H1 (cell line): ENCODE data around the gene PMM1. TPM values are rescaled to one million over a fixed set of nuclear protein-coding genes. Genes with fewer than 3 reads are reported as not detected.

Source experiments
- CTCF ChIA-PET: fragments of 300-600 bp; sonication (Branson Sonifier 250); formaldehyde crosslinking; loops from one replicate; lab custom pipeline; 2021; ENCODE audit not compliant: partially characterized antibody; lab: Charles Lee
- POLR2A ChIA-PET: fragments of 300-600 bp; sonication (Branson Sonifier 250); formaldehyde crosslinking; loops from one replicate; lab custom pipeline; 2021; ENCODE audit warnings: inconsistent platforms; ENCODE audit not compliant: partially characterized antibody; lab: Charles Lee
- DNase-seq, 2 experiments: peaks; one replicate each; pipeline versions ENCODE4 v3.0.0 to v3.0.0-alpha.2; 2010 to 2022; ENCODE audit warnings: low spot score in 2 of 2, low read depth in 1 of 2, mixed read lengths in 1 of 2
- FAIRE-seq: peaks from 2 replicates; lab custom pipeline; 2011; peaks lifted over from hg19 to GRCh38; lab: Jason Lieb, UNC
- H2AFZ ChIP-seq: 2 replicates; pipeline ENCODE4 v1.8.1; 2012; ENCODE audit warnings: low read length, inconsistent platforms
- H2AK5ac ChIP-seq: 2 replicates; pipeline ENCODE4 v1.6.1; 2013; ENCODE audit warnings: low read depth, low read length
- H2BK120ac ChIP-seq: replicated peaks from 2 replicates; pipeline ENCODE3; 2013; ENCODE audit warnings: low read depth, low read length, inconsistent platforms
- H2BK12ac ChIP-seq: 2 replicates; pipeline ENCODE4 v1.6.1; 2013; ENCODE audit warnings: low read depth, low read length
- H2BK15ac ChIP-seq: 2 replicates; pipeline ENCODE4 v1.6.1; 2013; ENCODE audit warnings: low read length
- H2BK20ac ChIP-seq: 2 replicates; pipeline ENCODE4 v1.6.1; 2013; ENCODE audit warnings: low read length
- H2BK5ac ChIP-seq: 2 replicates; pipeline ENCODE4 v1.6.1; 2013; ENCODE audit warnings: low read depth, low read length
- H3K14ac ChIP-seq: 2 replicates; pipeline ENCODE4 v1.6.1; 2013; ENCODE audit warnings: inconsistent platforms; ENCODE audit not compliant: insufficient read length
- H3K18ac ChIP-seq: 2 replicates; pipeline ENCODE4 v1.6.1; 2013; ENCODE audit warnings: low read length; ENCODE audit errors: extremely low read depth
- H3K23ac ChIP-seq: 2 replicates; pipeline ENCODE4 v1.6.1; 2013; ENCODE audit warnings: inconsistent platforms; ENCODE audit not compliant: insufficient read length
- H3K23me2 ChIP-seq: 2 replicates; pipeline ENCODE4 v1.6.1; 2013; ENCODE audit warnings: low read depth, low read length
- H3K27ac ChIP-seq: 2 replicates; pipeline ENCODE4 v1.6.1; 2011; ENCODE audit warnings: low read depth, low read length, inconsistent platforms
- H3K27me3 ChIP-seq, 4 experiments: replicated peaks in 1 of 4; 1 replicate in 1 of 4; 2 replicates in 3 of 4; pipeline versions ENCODE4 v1.6.1 to v1.8.1; 2011 to 2013; ENCODE audit warnings: low read length in 3 of 4, mild to moderate bottlenecking in 3 of 4, inconsistent platforms in 2 of 4, mixed read lengths in 2 of 4, moderate library complexity in 1 of 4; ENCODE audit not compliant: control insufficient read depth in 3 of 4, insufficient read depth in 3 of 4; ENCODE audit errors: extremely low read depth in 1 of 4
- H3K36me3 ChIP-seq, 4 experiments: 2 replicates each; pipeline versions ENCODE4 v1.6.1 to v1.8.1; 2011 to 2013; ENCODE audit warnings: mild to moderate bottlenecking in 4 of 4, low read length in 3 of 4, moderate library complexity in 2 of 4, control low read depth in 1 of 4, inconsistent platforms in 1 of 4; ENCODE audit not compliant: insufficient read depth in 4 of 4, control insufficient read depth in 2 of 4
- H3K4ac ChIP-seq: replicated peaks from 2 replicates; pipeline ENCODE3; 2013; ENCODE audit warnings: low read length, low read depth, mixed read lengths, inconsistent platforms; ENCODE audit not compliant: insufficient read length
- H3K4me1 ChIP-seq, 4 experiments: replicated peaks in 1 of 4; 1 replicate in 1 of 4; 2 replicates in 3 of 4; pipeline versions ENCODE4 v1.6.1 to v1.8.1; 2011 to 2013; ENCODE audit warnings: low read length in 3 of 4, inconsistent platforms in 2 of 4, mixed read lengths in 1 of 4; ENCODE audit not compliant: insufficient read depth in 4 of 4, control insufficient read depth in 3 of 4
- H3K4me2 ChIP-seq, 2 experiments: 2 replicates each; pipeline versions ENCODE4 v1.6.1 to v1.8.1; 2011 to 2013; ENCODE audit warnings: low read depth in 2 of 2, low read length in 2 of 2, control low read depth in 1 of 2, inconsistent platforms in 1 of 2, mild to moderate bottlenecking in 1 of 2; ENCODE audit not compliant: insufficient read depth in 1 of 2
- H3K4me3 ChIP-seq, 4 experiments: fragments of 200-600, 300-600 bp in 1 of 4; sonication (generic), shearing (Covaris generic), sonication (Bioruptor Twin) in 1 of 4; 2 replicates each; pipeline versions ENCODE4 v1.5.1 to v1.8.1; 2011 to 2016; ENCODE audit warnings: low read length in 4 of 4, low read depth in 3 of 4, control low read depth in 2 of 4, inconsistent platforms in 2 of 4, mild to moderate bottlenecking in 2 of 4, mixed read lengths in 1 of 4, moderate library complexity in 1 of 4; ENCODE audit not compliant: insufficient read depth in 2 of 4; ENCODE audit errors: extremely low read depth in 1 of 4
- H3K56ac ChIP-seq: replicated peaks from 2 replicates; pipeline ENCODE3; 2013; ENCODE audit warnings: low read depth, mild to moderate bottlenecking, mixed read lengths, low read length, inconsistent platforms; ENCODE audit not compliant: insufficient read length
- H3K79me1 ChIP-seq: 2 replicates; pipeline ENCODE4 v1.6.1; 2013; ENCODE audit warnings: low read depth, low read length, control low read depth
- H3K79me2 ChIP-seq, 2 experiments: 2 replicates each; pipeline versions ENCODE4 v1.6.1 to v1.8.1; 2012 to 2013; ENCODE audit warnings: low read length in 2 of 2, mild to moderate bottlenecking in 2 of 2, inconsistent platforms in 1 of 2; ENCODE audit not compliant: insufficient read depth in 2 of 2, control insufficient read depth in 1 of 2
- H3K9ac ChIP-seq, 4 experiments: replicated peaks in 1 of 4; 1 replicate in 1 of 4; 2 replicates in 3 of 4; pipeline versions ENCODE4 v1.6.1 to v1.8.1; 2011 to 2013; ENCODE audit warnings: low read depth in 3 of 4, low read length in 3 of 4, control low read depth in 2 of 4, mild to moderate bottlenecking in 2 of 4, moderate library complexity in 2 of 4, inconsistent platforms in 1 of 4; ENCODE audit errors: extremely low read depth in 1 of 4
- H3K9me3 ChIP-seq, 2 experiments: 2 replicates each; pipeline versions ENCODE4 v1.6.1 to v1.8.1; 2012 to 2013; ENCODE audit warnings: mild to moderate bottlenecking in 2 of 2, moderate library complexity in 2 of 2, control low read depth in 1 of 2, inconsistent platforms in 1 of 2, low read depth in 1 of 2, low read length in 1 of 2, mixed read lengths in 1 of 2; ENCODE audit not compliant: insufficient read depth in 2 of 2
- H4K20me1 ChIP-seq, 2 experiments: replicated peaks in 1 of 2; 2 replicates each; pipeline versions ENCODE3 to v1.8.1; 2011 to 2013; ENCODE audit warnings: inconsistent platforms in 2 of 2, low read length in 2 of 2, mild to moderate bottlenecking in 1 of 2; ENCODE audit not compliant: insufficient read depth in 2 of 2, control insufficient read depth in 1 of 2
- H4K5ac ChIP-seq: 2 replicates; pipeline ENCODE4 v1.6.1; 2013; ENCODE audit warnings: low read length, low read depth, mixed read lengths, inconsistent platforms; ENCODE audit not compliant: insufficient read length
- H4K8ac ChIP-seq: 2 replicates; pipeline ENCODE4 v1.8.0; 2013; ENCODE audit warnings: mild to moderate bottlenecking, moderate library complexity, low read length, inconsistent platforms; ENCODE audit not compliant: insufficient read depth; ENCODE audit errors: extremely low read depth
- H4K91ac ChIP-seq: replicated peaks from 2 replicates; pipeline ENCODE3; 2013; ENCODE audit warnings: low read length, mixed read lengths, inconsistent platforms; ENCODE audit not compliant: insufficient read length
- GABPA ChIP-seq: IDR thresholded peaks from 2 replicates; pipeline ENCODE4 v1.6.1; 2011; ENCODE audit warnings: mild to moderate bottlenecking, low read length, moderate library complexity, borderline replicate concordance; ENCODE audit not compliant: insufficient read depth
- KDM4A ChIP-seq: IDR thresholded peaks from one replicate; pipeline ENCODE4 v1.7.1; 2012; ENCODE audit warnings: low read depth, mild to moderate bottlenecking, moderate library complexity, low read length, inconsistent platforms; ENCODE audit not compliant: severe bottlenecking
- SAP30 ChIP-seq: fragments of 300-600 bp; sonication (generic); IDR thresholded peaks from 2 replicates; pipeline ENCODE4 v1.7.1; 2012; ENCODE audit warnings: low read length, moderate library complexity, mild to moderate bottlenecking, inconsistent platforms; ENCODE audit not compliant: insufficient read depth, insufficient replicate concordance
- SIN3A ChIP-seq, 2 experiments: IDR thresholded peaks in 1 of 2; conservative IDR thresholded peaks in 1 of 2; 2 replicates each; pipeline ENCODE4 v1.6.1; 2011 to 2012; ENCODE audit warnings: low read length in 2 of 2, improper control_type of control experiment in 1 of 2, low read depth in 1 of 2, mild to moderate bottlenecking in 1 of 2
- SP2 ChIP-seq: IDR thresholded peaks from 2 replicates; pipeline ENCODE4 v1.6.1; 2012; ENCODE audit warnings: mild to moderate bottlenecking, low read length, inconsistent platforms
- WGBS, 2 experiments: shearing (Covaris generic) in 1 of 2; methylation state at CpG; one replicate each; pipeline versions ENCODE4 v1.1.6 to v1.1.7; 2013 to 2015; ENCODE audit warnings: low lambda C conversion rate in 2 of 2, mixed read lengths in 2 of 2, inconsistent platforms in 1 of 2, low coverage in 1 of 2, missing lambda C conversion rate in 1 of 2; ENCODE audit not compliant: insufficient replicate concordance in 2 of 2, insufficient coverage in 1 of 2, insufficient read length in 1 of 2; ENCODE audit errors: extremely low coverage in 1 of 2, missing lambda C conversion rate in 1 of 2; 5-methylcytosine and 5-hydroxymethylcytosine counted together
- polyA plus RNA-seq, 7 experiments: library from polyadenylated mRNA; depleted of rRNA in 3 of 7; stranded (reverse) in 5 of 7; unstranded in 2 of 7; fragments of >200 nt in 5 of 7; fragments of 200-250 nt in 2 of 7; gene quantifications; 1 replicate in 5 of 7; 2 replicates in 1 of 7; 4 replicates in 1 of 7; pipeline versions ENCODE4 v1.2.1 to v1.2.3, GENCODE V29; 2011 to 2013; ENCODE audit warnings: missing spikeins in 2 of 7, mixed read lengths in 2 of 7
- total RNA-seq: library from RNA; stranded (reverse); fragmentation: NEBNext Ultra II Directional; extraction: Animal tissue kit (Norgen Biotek cat#: 25700); gene quantifications from 2 replicates; pipeline ENCODE4 v1.2.1, GENCODE V29; 2021

The PMM1 gene
- total and polyA plus RNA-seq, 2 of the 8 experiments (the other 6 are each of a cell fraction or from before 2014, with no cell fraction given) = 11.3 to 20.0 TPM

- ChIA-PET POLR2A (interaction anchor here (0.6 to 12.0 kb wide), 35 partner anchors 9 to 1168 kb away, joined by 3 to 157 read pairs (median 4); partner anchors contain the start of genes ACO2, PHF5A, SNU13 and TEF), CTCF (interaction anchor here (1.6 kb wide), 1 partner anchor 45 kb away, joined by 5 read pairs; no protein-coding TSS in a partner anchor)
- Histone ChIP-seq H3K27ac (peak overlapping the region; percentile 98), H3K56ac (no peak overlapping the region), H2BK5ac (no peak overlapping the region), H2BK120ac (no peak overlapping the region), H3K36me3 (peaks cover 9 to 36% (median 21%) of the 10 kb centered on the region in 4 experiments), H2BK20ac (no peak overlapping the region), H4K91ac (no peak overlapping the region), H3K14ac (no peak overlapping the region), H3K79me2 (peaks cover 6 to 50% of the 10 kb centered on the region in 2 experiments), H3K4ac (no peak overlapping the region), H4K8ac (peak overlapping the region; percentile 99; the same call in 1 of the 2 replicates), H3K4me3 (peak overlapping the region; percentile 78 to 98 (median 96)), H3K9ac (peak overlapping the region; percentile 79 to 100 (median 98)), H3K23me2 (peaks cover 6% of the 10 kb centered on the region), H3K4me1 (peaks cover 0 to 11% (median 4%) of the 10 kb centered on the region in 4 experiments; a peak in 5 of 7 replicates), H2BK12ac (no peak overlapping the region; the same call in 1 of the 2 replicates), H3K4me2 (peak overlapping the region; percentile 86 to 96), H4K5ac (no peak overlapping the region), H3K27me3 (no peaks in the 10 kb centered on the region), H3K79me1 (peaks cover 4% of the 10 kb centered on the region), H3K9me3 (no peaks in the 10 kb centered on the region), H2AFZ (no peak overlapping the region), H2BK15ac (no peak overlapping the region), H3K23ac (no peak overlapping the region), H3K18ac (no peak overlapping the region), H2AK5ac (no peak overlapping the region; the same call in 1 of the 2 replicates), H4K20me1 (peaks cover 0 to 4% of the 10 kb centered on the region in 2 experiments)
- 10% methylated on average over 8 of the region's 8 CpGs; no CpG with 5 or more reads in 1 of the 2 experiments for WGBS, 2 experiments
- DNase-seq = no peak
- TF ChIP-seq SIN3A (conservative IDR thresholded peaks at IDR 0.05 in 1 of 2, IDR thresholded peaks at IDR 0.05 in 1 of 2; ENCODE audit: low read depth in 1 of 2, low read length in 2 of 2) = 0 out of 4 replicates have a peak, but pooled peaks of 1 of the 2 experiments have one; percentile 20
- TF ChIP-seq KDM4A = no peak
- TF ChIP-seq GABPA = no peak
- peak; percentile 73 for TF ChIP-seq SAP30
- no peak for TF ChIP-seq SP2
- FAIRE-seq = no peak
These were observed 32.2 kb upstream of the PMM1 start for GRCh38 chr22:41621911-41622179.
